GM23338 (cell line): ENCODE data around the gene MBD5. TPM values are rescaled to one million over a fixed set of nuclear protein-coding genes. Genes with fewer than 3 reads are reported as not detected.
A peak's percentile ranks its signal among the peaks of the same experiment; 100 is the strongest.

Experiments
- ATAC-seq: fragments of 200-7000 bp; cut with Tn5 transposase; 3 replicates; pipeline ENCODE4 v1.9.1; 2020
- DNase-seq: peaks from one replicate; pipeline ENCODE4 v3.0.0-alpha.2; 2015; ENCODE audit warnings: low spot score
- H2AFZ ChIP-seq: fragments of 200-600 bp; sonication (generic); 2 replicates; pipeline ENCODE4 v1.8.0; 2016; ENCODE audit warnings: antibody characterized with exemption, mild to moderate bottlenecking, moderate library complexity
- H3F3A ChIP-seq: fragments of 200-600 bp; sonication (generic); replicated peaks from 2 replicates; pipeline ENCODE4 v1.8.0; 2017; ENCODE audit warnings: antibody characterized with exemption, mixed run types, low read depth
- H3K27ac ChIP-seq: fragments of 200-600 bp; sonication (generic); 2 replicates; pipeline ENCODE4 v1.6.1; 2016; ENCODE audit warnings: low read depth
- H3K27me3 ChIP-seq: fragments of 200-600 bp; sonication (generic); 2 replicates; pipeline ENCODE4 v1.8.0; 2016; ENCODE audit warnings: mild to moderate bottlenecking, mixed run types, moderate library complexity; ENCODE audit not compliant: insufficient read depth
- H3K36me3 ChIP-seq: fragments of 200-600 bp; sonication (generic); 2 replicates; pipeline ENCODE4 v1.8.0; 2016; ENCODE audit warnings: mild to moderate bottlenecking; ENCODE audit not compliant: insufficient read depth
- H3K4me1 ChIP-seq: fragments of 200-600 bp; sonication (generic); 2 replicates; pipeline ENCODE4 v1.8.0; 2016; ENCODE audit warnings: mild to moderate bottlenecking, moderate library complexity; ENCODE audit not compliant: insufficient read depth
- H3K4me2 ChIP-seq: fragments of 200-600 bp; sonication (generic); 2 replicates; pipeline ENCODE4 v1.7.1; 2017; ENCODE audit warnings: mixed run types
- H3K4me3 ChIP-seq: fragments of 200-600 bp; sonication (generic); 2 replicates; pipeline ENCODE4 v1.6.1; 2016; ENCODE audit warnings: mixed run types
- H3K79me2 ChIP-seq: fragments of 200-600 bp; sonication (generic); replicated peaks from 2 replicates; pipeline ENCODE4 v1.8.0; 2017; ENCODE audit warnings: mild to moderate bottlenecking; ENCODE audit not compliant: insufficient read depth
- H3K9me2 ChIP-seq: fragments of 200-600 bp; sonication (generic); 2 replicates; pipeline ENCODE4 v1.8.0; 2017; ENCODE audit not compliant: insufficient read depth
- H4K20me1 ChIP-seq: fragments of 200-600 bp; sonication (generic); replicated peaks from 2 replicates; pipeline ENCODE4 v1.8.0; 2017; ENCODE audit warnings: mild to moderate bottlenecking; ENCODE audit not compliant: insufficient read depth
- H3K27ac Mint-ChIP-seq: 2 replicates; pipeline ENCODE4 v1.8.0; 2020; ENCODE audit warnings: inconsistent platforms, mild to moderate bottlenecking, moderate library complexity, mixed read lengths
- H3K27me3 Mint-ChIP-seq: 3 replicates; pipeline ENCODE4 v1.8.0; 2022; ENCODE audit warnings: low read depth, mild to moderate bottlenecking, moderate library complexity, mixed read lengths, inconsistent platforms; ENCODE audit not compliant: insufficient read depth, poor library complexity
- H3K36me3 Mint-ChIP-seq: 3 replicates; pipeline ENCODE4 v1.8.0; 2021; ENCODE audit warnings: low read depth, mild to moderate bottlenecking, inconsistent platforms, moderate library complexity, mixed read lengths
- H3K4me1 Mint-ChIP-seq: 3 replicates; pipeline ENCODE4 v1.8.0; 2020; ENCODE audit warnings: mild to moderate bottlenecking, inconsistent platforms, mixed read lengths
- H3K4me3 Mint-ChIP-seq: 3 replicates; pipeline ENCODE4 v1.8.0; 2021; ENCODE audit warnings: moderate library complexity, mild to moderate bottlenecking, inconsistent platforms, mixed read lengths
- H3K9me3 Mint-ChIP-seq: 3 replicates; pipeline ENCODE4 v1.8.0; 2020; ENCODE audit warnings: moderate library complexity, mild to moderate bottlenecking, inconsistent platforms, mixed read lengths
- CREB1 ChIP-seq: fragments of 250-450 bp; sonication (Bioruptor Pico); IDR thresholded peaks from 2 replicates; pipeline ENCODE4 v1.5.0; 2020; ENCODE audit warnings: low read depth, mild to moderate bottlenecking, moderate library complexity
- EZH2 ChIP-seq: fragments of 200-600 bp; sonication (generic); IDR thresholded peaks from one replicate; pipeline ENCODE4 v1.8.0; 2017; ENCODE audit warnings: antibody characterized with exemption, mild to moderate bottlenecking, low read depth; ENCODE audit not compliant: unreplicated experiment
- NANOG ChIP-seq: IDR thresholded peaks from 2 replicates; pipeline ENCODE4 v1.6.1; 2016; ENCODE audit warnings: antibody characterized with exemption, borderline replicate concordance
- STAT1 ChIP-seq: IDR thresholded peaks from one replicate; pipeline ENCODE4 v1.6.1; 2016; ENCODE audit warnings: antibody characterized with exemption; ENCODE audit not compliant: unreplicated experiment
- ZNF331 ChIP-seq: fragments of 250-450 bp; sonication (Bioruptor Pico); IDR thresholded peaks from 2 replicates; pipeline ENCODE4 v1.5.0; 2020; ENCODE audit warnings: low read depth, mild to moderate bottlenecking, moderate library complexity
- polyA plus RNA-seq: library from polyadenylated mRNA; unstranded; fragments of >200 nt; fragmentation: Nextera tagmentation; extraction: Ambion mirVana; gene quantifications from 2 replicates; pipeline ENCODE4 v1.2.1, GENCODE V29; 2016
- total RNA-seq: library from RNA; depleted of rRNA; stranded (reverse); fragments of >200 nt; shearing (Covaris generic); gene quantifications from 2 replicates; pipeline ENCODE4 v1.2.3, GENCODE V29; 2014
- TF ChIP-seq, protein P1 (sequence below): IDR thresholded peaks from one replicate; pipeline ENCODE4 v1.6.1; 2018; ENCODE audit warnings: antibody characterized with exemption; ENCODE audit not compliant: unreplicated experiment
- TF ChIP-seq, protein P2 (sequence below): IDR thresholded peaks from 2 replicates; pipeline ENCODE4 v1.6.1; 2016; ENCODE audit warnings: antibody characterized with exemption
- TF ChIP-seq, protein P3 (sequence below), 2 experiments: fragments of 200-600 bp in 1 of 2; sonication (generic) in 1 of 2; conservative IDR thresholded peaks; 2 replicates each; pipeline versions ENCODE4 v1.5.1 to v1.6.1; 2016 to 2017; ENCODE audit warnings: antibody characterized with exemption in 2 of 2, low read depth in 2 of 2, mild to moderate bottlenecking in 2 of 2, moderate library complexity in 1 of 2

Gene MBD5
- total and polyA plus RNA-seq, 2 experiments from 2014 or later, result 16.2 to 23.1 TPM

DNA sequence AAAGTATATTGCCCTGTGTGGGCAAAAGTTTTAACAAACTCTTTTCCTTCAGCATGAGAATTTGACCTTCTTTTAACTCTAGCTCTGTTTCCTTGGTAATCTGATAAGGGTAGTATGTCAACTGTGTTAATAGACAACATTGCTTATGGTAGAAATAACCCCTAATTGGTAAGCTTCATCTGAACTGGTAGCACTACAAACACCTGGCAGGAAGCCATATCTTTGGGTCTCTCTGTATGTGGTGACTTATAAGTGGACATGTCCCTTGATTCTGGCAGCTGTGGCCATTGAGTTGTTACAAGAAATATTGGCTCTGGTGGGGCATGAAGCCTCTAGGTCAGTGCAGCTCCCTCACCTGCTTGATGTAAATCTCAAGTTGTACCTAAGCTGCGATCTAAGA, 46.9 kb downstream of the MBD5 start (continued):
- TF ChIP-seq, protein P1, sequence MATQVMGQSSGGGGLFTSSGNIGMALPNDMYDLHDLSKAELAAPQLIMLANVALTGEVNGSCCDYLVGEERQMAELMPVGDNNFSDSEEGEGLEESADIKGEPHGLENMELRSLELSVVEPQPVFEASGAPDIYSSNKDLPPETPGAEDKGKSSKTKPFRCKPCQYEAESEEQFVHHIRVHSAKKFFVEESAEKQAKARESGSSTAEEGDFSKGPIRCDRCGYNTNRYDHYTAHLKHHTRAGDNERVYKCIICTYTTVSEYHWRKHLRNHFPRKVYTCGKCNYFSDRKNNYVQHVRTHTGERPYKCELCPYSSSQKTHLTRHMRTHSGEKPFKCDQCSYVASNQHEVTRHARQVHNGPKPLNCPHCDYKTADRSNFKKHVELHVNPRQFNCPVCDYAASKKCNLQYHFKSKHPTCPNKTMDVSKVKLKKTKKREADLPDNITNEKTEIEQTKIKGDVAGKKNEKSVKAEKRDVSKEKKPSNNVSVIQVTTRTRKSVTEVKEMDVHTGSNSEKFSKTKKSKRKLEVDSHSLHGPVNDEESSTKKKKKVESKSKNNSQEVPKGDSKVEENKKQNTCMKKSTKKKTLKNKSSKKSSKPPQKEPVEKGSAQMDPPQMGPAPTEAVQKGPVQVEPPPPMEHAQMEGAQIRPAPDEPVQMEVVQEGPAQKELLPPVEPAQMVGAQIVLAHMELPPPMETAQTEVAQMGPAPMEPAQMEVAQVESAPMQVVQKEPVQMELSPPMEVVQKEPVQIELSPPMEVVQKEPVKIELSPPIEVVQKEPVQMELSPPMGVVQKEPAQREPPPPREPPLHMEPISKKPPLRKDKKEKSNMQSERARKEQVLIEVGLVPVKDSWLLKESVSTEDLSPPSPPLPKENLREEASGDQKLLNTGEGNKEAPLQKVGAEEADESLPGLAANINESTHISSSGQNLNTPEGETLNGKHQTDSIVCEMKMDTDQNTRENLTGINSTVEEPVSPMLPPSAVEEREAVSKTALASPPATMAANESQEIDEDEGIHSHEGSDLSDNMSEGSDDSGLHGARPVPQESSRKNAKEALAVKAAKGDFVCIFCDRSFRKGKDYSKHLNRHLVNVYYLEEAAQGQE, result no peak
- TF ChIP-seq EZH2, result no peak
- no peak for TF ChIP-seq ZNF331

DNA sequence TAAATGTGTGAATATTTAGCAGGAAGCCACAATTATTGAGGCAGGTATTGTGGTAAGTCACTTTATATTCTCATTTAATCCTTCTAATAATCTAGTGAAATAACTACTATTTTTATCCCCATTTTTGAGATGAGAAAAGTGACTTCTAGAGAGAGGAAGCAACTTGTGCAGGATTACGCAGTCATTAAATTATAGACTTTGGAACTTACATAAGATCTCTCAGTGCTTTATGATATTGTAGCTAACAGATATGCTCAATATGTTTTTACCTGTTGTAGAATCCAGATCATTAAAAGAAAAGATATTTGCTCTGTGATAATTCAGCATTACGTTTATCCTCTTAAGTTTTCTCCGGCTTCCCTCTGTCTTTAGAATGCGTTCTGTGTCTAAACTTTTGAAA, 50.5 kb downstream of the MBD5 start:
- DNase-seq (no peak), ATAC-seq (no peak)
- no peaks in the 10 kb centered on the region; the same call in 1 of the 2 replicates for H4K20me1 ChIP-seq
- Mint-ChIP-seq H3K27ac (no peak overlapping the region), H3K4me3 (no peak overlapping the region), H3K36me3 (no peaks in the 10 kb centered on the region), H3K27me3 (no peaks in the 10 kb centered on the region), H3K4me1 (peaks cover 5% of the 10 kb centered on the region; the same call in 2 of the 3 replicates), H3K9me3 (no peaks in the 10 kb centered on the region)
- H3K79me2 ChIP-seq, result no peaks in the 10 kb centered on the region; the same call in 1 of the 2 replicates
- H3K36me3 ChIP-seq, result no peaks in the 10 kb centered on the region
- H3F3A ChIP-seq, result no peaks in the 10 kb centered on the region
- H3K9me2 ChIP-seq, result no peaks in the 10 kb centered on the region
- H3K4me2 ChIP-seq, result no peak overlapping the region
- no peaks in the 10 kb centered on the region for H3K27me3 ChIP-seq
- no peak overlapping the region for H2AFZ ChIP-seq
- no peak for TF ChIP-seq STAT1
- TF ChIP-seq CREB1 (CRISPR knock-in tag), result no peak
- TF ChIP-seq NANOG, result no peak
- TF ChIP-seq ZNF331, result no peak
- no peak overlapping the region for H3K27ac ChIP-seq
- H3K4me1 ChIP-seq, result 0 out of 2 replicates have a peak, but pooled peaks cover 5% of the 10 kb centered on the region
- H3K4me3 ChIP-seq, result no peak overlapping the region

DNA sequence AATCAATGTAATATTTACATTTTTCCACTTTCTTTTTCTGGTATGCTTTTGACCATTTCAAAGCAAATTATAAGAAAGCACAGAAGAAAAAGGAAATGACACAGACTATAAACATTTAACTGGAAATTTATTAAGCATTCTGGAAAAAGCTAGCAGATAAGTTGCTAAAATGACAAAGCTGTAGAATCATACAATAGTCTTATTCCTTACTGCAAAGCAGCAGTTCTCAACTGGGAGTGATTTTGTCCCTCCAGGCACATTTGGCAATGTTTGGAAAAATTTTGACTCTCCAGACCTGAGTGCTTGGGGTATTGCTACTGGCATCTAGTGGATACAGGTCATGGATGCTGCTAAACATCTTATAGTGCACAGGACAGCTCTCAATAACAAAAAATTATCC, 75.1 kb downstream of the MBD5 start:
- no peak overlapping the region for H3K27ac Mint-ChIP-seq

More for the DNA sequence above, 75.1 kb downstream of the MBD5 start:
- no peaks in the 10 kb centered on the region for H3K9me2 ChIP-seq
- no peak for ATAC-seq
- Mint-ChIP-seq H3K9me3 (no peaks in the 10 kb centered on the region; the same call in 2 of the 3 replicates), H3K4me1 (no peaks in the 10 kb centered on the region), H3K36me3 (no peaks in the 10 kb centered on the region; the same call in 2 of the 3 replicates), H3K4me3 (no peak overlapping the region), H3K27me3 (no peaks in the 10 kb centered on the region)
- no peak for DNase-seq
- no peak overlapping the region for H2AFZ ChIP-seq
- TF ChIP-seq, protein P2, sequence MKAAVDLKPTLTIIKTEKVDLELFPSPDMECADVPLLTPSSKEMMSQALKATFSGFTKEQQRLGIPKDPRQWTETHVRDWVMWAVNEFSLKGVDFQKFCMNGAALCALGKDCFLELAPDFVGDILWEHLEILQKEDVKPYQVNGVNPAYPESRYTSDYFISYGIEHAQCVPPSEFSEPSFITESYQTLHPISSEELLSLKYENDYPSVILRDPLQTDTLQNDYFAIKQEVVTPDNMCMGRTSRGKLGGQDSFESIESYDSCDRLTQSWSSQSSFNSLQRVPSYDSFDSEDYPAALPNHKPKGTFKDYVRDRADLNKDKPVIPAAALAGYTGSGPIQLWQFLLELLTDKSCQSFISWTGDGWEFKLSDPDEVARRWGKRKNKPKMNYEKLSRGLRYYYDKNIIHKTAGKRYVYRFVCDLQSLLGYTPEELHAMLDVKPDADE, result no peak
- TF ChIP-seq, protein P3, sequence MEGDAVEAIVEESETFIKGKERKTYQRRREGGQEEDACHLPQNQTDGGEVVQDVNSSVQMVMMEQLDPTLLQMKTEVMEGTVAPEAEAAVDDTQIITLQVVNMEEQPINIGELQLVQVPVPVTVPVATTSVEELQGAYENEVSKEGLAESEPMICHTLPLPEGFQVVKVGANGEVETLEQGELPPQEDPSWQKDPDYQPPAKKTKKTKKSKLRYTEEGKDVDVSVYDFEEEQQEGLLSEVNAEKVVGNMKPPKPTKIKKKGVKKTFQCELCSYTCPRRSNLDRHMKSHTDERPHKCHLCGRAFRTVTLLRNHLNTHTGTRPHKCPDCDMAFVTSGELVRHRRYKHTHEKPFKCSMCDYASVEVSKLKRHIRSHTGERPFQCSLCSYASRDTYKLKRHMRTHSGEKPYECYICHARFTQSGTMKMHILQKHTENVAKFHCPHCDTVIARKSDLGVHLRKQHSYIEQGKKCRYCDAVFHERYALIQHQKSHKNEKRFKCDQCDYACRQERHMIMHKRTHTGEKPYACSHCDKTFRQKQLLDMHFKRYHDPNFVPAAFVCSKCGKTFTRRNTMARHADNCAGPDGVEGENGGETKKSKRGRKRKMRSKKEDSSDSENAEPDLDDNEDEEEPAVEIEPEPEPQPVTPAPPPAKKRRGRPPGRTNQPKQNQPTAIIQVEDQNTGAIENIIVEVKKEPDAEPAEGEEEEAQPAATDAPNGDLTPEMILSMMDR (conservative IDR thresholded peaks at IDR 0.05; ENCODE audit: low read depth in 2 of 2), result 0 out of 4 replicates have a peak, but pooled peaks of 1 of the 2 experiments have one; percentile 9
- no peak overlapping the region for H3K4me3 ChIP-seq
- 0 out of 2 replicates have a peak, but pooled peaks cover 5% of the 10 kb centered on the region for H4K20me1 ChIP-seq
- H3F3A ChIP-seq, result no peaks in the 10 kb centered on the region
- no peaks in the 10 kb centered on the region for H3K27me3 ChIP-seq
- H3K4me2 ChIP-seq, result no peak overlapping the region
- H3K4me1 ChIP-seq, result no peaks in the 10 kb centered on the region
- H3K27ac ChIP-seq, result no peak overlapping the region
- no peaks in the 10 kb centered on the region for H3K36me3 ChIP-seq
- H3K79me2 ChIP-seq, result no peaks in the 10 kb centered on the region
